HG03565 (cell line): Measurements from ENCODE around the gene SLC9A3.

Experiments used
- ATAC-seq: cut with Tn5 transposase; IDR thresholded peaks from one replicate; pipeline ENCODE4 v1.9.1; 2021; ENCODE audit warnings: mild to moderate bottlenecking, moderate library complexity; ENCODE audit not compliant: unreplicated experiment

Gene SLC9A3

DNA sequence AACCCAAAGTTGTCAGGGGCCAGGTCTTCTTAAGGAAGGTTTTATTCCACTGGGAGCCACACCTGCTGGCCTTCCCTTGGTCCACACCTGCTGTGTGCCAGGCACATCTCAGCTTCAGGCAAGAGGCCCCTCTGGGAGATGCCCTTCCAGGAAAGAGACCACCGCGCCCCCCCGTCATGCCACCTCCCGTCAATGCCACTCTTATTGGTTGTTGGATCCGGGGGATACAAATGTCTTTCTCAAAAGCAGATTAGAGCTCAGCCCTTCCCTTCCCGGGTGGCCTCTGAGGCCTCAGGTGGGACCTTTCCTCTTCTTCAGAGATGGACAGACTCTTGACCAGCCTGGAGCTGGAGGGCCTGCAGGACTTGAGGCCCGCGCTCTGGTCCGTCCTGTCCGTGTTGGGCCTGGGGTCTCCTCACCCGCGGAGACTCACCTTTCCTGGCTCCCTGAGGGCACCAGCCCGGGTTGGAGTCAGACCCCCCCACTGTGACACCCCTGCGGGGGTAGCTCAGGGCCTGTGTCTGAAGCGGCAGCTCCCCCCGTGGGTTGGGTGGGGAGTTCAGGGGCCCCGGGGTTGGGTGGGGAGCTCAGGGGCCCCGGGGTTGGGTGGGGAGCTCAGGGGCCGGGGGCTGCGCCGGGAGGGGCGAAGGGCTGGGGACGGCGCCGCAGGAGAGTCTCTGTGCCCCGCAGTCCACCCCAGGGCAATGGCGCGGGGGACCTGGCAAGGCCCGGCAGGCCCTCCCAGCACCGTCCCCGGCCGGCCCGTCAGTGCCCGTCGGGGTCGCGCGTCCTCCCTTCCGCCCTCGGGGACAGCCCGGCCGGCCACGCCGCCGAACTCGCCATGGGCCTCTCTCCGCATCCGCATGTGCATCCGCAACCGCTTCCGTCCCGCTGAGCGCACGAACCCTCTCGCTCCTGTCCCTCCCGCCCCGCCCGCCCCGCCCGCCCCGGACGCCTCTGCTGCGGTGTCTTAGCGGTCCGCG, 3.7 kb upstream of the SLC9A3 start:
- ATAC-seq, result no peak

DNA sequence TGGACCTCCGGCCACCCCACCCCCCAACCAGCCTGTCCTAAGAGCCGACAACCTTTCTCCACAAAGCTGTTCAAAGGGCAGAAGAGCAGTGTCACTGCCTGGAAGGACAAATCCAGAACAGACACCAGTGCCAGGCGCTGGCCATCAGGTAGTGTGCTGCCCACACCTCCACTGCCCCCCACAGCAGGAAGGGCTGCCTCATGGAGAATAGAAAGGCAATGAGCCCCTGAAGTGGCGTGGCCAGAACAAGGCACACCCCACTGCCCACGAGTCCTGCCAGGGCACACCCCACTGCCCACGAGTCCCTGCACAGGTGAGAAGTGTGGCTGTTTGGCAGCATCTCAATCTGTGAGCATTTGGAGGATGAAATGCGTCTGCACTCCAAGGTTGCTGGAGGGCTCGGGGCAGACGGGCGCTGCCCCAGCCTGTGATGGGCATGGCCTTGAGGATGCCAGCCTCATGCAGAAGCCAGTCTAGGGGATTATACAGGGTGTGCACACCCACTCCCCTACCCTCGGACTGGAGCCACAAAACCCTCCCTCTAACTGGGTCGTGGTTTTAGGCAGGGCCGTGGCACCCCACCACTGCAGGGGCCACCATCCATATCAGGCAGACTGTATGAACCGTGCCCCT, 2.3 kb upstream of the SLC9A3 start:
- no peak for ATAC-seq

GRCh38 chr5:525916-526315, 1.7 kb upstream of the SLC9A3 start:
- ATAC-seq, result no peak

DNA sequence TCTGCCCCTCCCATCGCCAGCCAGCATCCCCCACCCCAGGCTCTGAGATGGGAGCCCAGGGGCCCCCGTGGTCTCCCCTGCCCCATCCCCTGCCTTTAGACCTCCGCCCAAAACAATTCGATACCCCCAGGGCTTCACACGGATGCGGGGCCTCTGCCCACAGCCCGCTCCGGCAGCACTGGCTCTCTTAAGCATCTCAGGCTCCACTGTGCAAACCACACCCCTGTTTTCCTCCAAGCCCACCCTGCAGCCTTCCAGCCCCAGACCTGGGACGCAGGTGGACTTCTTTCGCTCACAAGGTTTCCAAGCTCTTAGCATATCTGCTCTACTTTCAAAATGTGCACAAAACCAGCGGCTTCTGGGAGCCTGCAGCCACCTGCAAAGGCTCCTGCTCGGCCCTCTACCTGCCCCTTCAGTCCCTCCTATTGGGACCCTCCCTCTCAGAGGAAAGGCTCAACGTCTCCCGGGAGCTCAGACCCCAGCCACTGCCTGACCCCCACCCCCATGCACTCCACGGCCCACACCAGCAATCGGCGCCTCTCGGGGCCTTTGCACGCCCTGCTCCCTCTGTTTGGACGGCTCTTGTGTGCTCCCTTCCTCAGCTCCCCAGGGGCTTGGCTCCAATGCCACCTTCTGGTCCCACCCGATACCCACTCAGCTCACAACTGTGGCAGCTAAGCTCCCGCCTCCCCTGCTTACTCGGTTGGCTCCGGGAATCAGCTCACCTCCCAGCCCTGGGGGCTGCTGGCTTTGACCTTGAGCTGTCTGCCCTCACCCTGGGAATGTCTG, 918 bp upstream of the SLC9A3 start:
- ATAC-seq, result no peak

GRCh38 chr5:523441-524222, 617 bp downstream of the SLC9A3 start:
- no peak for ATAC-seq

DNA sequence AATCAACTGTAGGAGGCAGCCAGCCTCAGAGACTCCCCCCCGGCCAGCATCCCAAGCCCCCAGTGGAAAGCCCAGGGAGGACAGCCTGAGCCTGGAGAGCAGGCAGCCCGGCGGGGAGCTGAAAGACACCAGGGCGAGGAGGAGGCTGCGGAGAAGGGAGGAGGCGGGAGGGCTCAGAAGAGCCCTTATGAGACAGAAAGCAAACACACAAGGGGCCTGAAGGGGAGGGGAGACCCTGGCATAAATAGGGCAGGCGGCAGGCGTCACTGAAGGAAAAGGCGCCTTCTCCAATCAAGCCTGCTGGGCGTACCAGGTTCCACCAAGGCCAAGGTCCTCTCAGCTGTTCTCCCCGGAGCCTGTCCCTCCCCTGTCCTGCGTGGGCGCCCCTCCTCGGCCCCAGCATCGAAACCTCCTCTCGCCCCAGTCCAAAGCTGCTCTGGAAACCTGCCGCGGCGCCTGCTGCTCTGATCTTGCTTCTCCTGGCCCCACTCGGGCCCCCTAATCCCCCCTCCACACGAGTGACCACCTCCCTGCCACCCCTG, 1.3 kb downstream of the SLC9A3 start:
- no peak for ATAC-seq

DNA sequence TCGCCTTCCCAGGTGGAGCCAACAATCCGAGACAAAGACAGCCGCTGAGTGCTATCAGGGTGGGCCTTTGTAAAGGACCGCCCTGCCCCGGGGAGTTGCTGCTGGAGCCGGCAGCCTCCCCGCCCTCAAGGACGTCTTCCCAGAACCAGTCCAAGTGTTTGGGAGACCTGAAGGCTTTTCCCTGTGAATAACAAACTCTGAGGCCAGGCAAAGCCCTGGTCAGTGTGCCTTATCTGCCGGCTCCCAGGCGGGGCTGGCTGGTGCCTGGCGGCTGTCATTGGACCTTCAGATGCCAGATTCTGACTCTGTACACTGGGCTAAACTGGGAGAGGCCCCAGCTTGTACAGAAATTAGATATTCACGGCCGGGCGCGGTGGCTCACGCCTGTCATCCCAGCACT, 2.1 kb downstream of the SLC9A3 start:
- no peak for ATAC-seq

- ATAC-seq, result no peak
These were observed 2.6 kb downstream of the SLC9A3 start for GRCh38 chr5:521680-522079.

DNA sequence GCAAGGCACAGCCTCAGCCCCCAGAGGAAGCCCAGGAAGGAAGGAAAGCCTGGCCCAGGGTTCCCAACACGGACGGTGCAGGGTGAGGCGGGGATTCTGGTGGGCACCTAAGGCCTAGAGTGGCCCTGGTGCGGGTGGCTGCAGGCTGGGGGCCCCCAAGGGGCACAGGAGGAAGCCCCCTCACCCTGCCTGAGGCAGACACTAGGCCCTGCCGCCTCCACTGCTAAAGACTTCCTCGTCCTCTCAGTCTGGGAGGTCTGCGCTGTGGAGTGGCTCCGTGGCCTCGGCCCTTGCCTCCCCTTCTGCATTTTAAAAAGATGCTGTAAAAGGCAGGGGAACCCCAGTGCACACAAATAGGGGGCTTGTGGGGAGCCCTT, 3.4 kb downstream of the SLC9A3 start:
- ATAC-seq, result no peak

- ATAC-seq, result no peak
These were observed 3.9 kb downstream of the SLC9A3 start for GRCh38 chr5:520196-520849.

DNA sequence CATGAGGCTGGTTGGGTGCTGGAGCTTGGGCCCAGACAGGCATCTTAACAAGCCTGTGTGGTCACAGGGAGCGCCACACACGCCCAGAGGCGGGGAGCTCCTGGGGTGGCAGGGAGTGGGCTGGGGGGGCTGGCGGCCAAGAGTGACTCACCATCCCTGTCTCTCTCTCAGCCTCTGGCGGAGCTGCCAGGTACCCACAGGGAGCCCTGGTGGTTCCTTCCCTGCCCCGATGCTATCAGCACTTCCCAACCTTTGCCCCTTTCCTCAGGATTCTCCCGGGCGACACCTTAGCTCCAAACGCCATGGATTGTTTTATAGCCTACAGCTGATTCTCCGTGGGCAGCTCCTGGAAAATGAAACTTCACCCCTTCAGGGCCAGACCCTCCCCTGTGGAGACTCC, 5.5 kb downstream of the SLC9A3 start:
- no peak for ATAC-seq

DNA sequence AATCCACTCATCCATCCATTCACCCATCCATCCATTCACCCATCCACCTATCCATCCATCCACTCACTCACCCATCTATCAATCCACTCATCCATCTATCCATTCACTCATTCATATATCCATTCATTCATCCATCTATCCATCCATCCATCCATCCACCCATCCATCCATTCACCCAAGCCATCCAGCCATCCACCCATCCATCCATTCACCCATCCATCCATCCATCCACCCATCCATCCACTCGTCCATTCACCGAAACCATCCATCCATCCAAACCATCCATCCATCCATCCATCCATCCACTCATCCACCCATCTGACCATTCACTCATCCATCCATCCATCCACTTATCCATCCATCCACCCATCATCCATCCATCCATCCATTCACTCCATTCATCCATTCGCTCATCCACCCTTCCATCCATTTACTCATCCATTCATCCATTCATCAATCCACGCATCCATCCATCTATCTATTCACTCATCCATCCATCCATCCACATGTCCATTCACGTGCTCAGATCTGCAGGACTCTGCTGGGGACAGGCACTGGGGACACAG, 6.6 kb downstream of the SLC9A3 start:
- no peak for ATAC-seq

GRCh38 chr5:516980-517379, 7.3 kb downstream of the SLC9A3 start:
- ATAC-seq, result no peak

GRCh38 chr5:516338-516925, 7.8 kb downstream of the SLC9A3 start:
- no peak for ATAC-seq

DNA sequence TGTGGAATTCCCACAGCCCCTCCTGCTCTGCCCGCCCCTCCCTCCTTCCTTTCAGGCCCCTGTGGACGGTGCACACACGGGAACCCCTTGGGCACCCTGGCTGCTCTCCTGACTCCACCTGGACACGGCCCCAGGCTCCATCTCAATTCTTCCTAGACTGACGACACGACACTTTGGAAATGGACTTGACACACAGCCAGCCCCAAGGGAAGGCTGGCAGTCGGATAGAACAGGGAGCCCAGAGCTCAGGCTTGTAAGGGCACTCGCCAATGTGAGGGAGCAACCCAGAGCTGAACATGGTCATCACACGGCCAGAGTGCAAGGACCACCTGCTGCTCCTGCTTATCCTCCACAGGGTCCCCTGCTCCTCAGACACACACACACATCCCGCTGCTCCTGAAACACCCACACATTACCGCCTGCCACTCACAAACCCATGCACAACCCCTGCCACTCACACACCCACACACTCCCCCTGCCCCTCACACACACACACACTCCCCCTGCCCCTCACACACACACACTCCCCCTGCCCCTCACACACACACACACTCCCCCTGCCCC, 8.9 kb downstream of the SLC9A3 start:
- ATAC-seq, result no peak

DNA sequence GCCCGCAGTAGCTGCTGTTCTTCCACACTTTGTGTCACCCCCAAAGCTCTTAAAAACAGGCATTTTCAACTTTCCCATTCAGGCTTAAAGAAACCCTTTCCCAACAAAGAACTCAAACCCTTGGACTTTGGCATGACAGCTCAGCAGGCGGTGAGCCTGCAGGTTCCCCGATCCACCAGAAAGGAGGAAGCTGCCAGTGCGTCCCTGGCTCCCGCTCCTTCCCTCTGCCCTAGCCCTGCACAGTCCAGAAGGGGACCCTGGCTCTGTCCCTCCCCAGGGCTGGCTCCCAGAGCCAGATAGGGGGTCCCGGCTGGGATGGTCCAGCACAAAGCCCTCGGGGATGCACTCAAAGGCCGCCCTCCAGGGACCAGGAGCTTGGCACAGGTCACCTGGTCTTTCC, 9.6 kb downstream of the SLC9A3 start:
- no peak for ATAC-seq

DNA sequence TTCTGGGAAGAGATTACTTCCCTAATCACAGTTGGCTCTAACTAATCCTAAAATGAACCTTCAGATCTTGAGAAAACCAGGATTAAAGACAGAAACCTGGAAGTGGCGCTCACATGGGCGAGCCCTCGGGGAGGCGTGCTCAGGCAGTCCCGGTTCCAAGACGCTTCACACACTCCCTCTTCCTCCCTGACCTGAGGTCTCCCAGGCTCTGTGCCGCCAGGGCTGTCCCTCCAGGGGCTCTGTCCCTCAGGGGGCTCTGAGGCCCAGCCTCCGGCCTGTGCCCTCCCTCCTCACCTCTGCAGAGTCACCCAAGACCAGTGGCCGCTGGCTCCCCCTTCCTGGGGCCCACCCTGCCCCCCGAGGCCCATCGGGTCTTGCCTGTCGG, 10.2 kb downstream of the SLC9A3 start:
- ATAC-seq, result no peak

DNA sequence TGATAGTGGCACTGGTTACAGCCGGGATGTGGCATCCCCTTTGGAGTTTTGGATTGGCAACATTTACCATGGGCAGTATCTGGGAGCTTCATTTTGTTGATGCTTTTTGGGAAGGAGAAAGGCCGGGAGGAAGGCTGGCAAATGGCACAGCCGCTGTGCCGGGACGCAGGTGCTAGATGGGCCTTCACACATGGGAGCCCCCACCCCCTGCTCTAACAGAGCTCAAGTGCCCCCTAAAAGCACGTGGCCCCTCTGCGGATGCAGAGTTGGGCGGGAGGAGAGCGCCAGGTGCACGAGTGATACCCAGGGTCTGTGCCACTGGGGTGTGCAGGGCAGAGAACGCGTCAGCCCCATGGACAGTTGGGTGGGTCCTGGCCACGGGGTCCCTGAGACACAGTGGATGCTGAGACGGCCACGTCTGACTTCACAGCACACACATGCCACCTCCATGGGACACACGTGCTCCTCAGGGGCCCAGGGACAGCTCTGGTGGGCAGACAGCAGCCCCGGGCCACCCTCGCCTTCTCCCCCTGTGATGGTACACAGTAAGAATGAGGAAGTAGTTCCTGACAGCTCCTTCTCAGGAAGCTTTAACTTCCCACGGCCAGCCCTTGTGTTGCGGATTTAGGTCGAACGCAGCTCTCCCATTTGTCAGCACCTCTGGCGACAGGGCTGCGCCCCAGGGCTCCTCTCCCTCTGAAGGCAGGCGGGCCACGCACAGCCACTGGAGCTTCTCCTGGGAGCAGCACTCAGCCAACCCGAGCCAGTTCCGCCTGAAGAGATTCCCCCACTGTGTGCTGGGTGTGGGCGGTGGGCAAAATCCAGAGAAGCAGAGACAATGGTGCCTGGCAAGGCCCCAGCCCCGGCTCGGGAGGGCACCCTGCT, 10.8 kb downstream of the SLC9A3 start:
- no peak for ATAC-seq
